Brain pericyte (primary cell): ENCODE results near the gene LDLRAD4.
"Not testable (repeated sequence)": the region's sequence is repeated elsewhere in the genome, so short reads cannot be mapped to it uniquely, and the experiment has no call there.

ENCODE experiments used
- DNase-seq: peaks from one replicate; pipeline ENCODE4 v3.0.0-alpha.2; 2012; ENCODE audit warnings: low read depth, low spot score

Gene LDLRAD4

DNA sequence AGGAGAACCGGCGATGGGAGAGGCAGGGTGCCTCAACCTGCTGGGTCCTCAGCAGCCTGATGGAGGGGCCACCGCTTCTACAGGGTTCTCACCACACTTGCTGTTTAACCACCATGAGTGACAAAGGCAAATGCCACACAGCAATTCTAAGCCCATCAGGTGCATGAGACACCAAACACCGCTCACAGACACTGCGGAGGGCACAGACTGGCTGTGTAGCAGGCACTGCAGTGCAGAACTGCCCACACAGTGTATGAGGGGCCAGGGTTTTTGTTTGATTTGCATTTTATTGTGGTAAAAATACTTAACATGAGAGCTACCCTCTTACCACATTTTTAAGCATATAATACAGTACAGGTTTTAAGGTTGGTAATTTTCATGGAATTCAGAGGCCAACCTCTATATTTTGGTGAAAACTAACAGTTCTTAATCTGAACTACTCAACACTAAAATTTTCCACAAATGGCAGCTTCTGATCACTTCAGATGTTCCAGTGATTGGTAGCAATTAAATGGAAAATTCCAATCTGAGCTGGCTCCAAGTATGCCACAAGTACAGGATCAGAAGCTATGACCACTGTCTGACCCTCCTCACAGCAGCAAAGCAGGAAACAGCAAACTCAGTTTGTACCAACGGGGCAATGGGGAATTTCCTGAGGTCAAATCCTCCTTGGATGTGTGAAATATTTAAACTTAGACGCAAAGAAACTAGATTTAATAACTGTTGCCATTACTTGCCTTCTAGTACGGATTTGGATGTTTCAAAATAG lies 440.1 kb downstream of the LDLRAD4 start:
- no peak for DNase-seq

DNA sequence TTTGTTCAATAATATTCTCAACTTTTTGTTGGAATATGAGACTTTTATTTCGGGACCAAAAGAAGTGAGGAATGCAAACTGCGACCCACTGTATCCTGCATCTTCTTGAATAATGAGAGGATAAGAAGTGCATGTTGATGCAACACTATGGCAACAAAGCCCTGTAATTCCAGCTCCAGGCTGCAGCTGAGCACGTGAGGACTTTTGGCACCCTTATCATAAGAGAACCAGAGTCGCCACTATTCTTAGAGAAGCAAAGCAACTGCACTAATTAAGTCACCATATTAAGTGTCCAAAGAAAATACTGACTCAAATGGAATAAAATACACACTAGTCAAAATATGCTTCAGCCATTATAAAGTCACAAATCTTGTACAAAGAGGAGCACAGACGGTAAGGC lies 441.9 kb downstream of the LDLRAD4 start:
- DNase-seq: no peak

DNA sequence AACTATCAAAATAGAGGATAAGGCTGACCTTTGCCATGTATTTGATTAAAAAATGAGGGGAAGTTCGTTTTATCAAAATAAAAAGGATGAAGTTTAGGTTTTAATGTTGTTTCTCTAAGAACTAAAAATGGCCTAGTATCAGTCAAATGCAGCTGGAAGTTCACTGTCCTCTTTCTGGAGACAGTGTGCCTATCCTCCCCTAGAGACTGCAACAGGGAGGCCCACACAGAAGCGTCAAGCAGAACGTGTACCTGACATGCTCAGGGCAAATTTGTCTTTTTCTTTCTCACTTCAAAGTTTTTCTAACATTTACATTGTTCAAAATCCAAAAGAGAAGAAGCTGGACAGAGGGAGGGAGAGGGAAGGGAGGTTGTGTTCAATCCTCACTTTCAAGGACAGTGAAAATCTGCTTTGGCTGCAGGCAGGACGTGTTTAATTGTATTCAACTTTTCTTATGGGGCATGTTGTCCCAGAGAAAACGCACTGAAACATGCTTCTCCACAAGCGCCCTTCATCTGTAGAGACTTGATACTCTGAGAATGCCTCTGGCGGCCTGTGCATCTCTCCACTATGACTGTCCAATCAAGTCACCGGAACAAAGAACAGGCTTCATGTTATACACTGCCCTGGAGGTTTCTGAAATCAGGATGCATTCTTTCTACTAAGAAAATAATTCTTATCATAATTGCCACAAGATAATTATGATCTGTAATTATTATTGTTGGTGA lies 442.7 kb downstream of the LDLRAD4 start:
- DNase-seq: no peak

DNA sequence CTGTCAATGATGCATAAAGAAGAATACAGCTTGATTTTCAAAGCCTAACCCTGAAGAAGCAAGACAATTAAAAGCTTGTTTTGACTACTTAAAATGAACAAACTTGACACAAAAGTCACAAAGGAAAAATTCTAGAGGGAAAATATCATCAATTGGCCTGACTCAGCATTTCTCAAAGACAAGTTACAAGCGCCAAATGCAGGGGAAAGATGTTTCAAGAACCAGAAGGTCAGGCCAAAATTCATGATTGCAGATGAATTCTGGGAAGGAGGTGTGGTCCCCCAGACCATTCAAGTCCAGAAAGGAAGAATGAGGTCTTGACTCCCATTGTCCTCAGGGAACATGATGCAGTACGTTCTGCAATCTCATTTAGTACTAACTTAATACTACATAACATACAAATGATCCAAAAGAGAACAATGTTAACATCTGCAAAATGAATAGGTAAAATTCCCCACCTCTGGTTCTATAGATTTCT lies 443.3 kb downstream of the LDLRAD4 start:
- DNase-seq: no peak

DNA sequence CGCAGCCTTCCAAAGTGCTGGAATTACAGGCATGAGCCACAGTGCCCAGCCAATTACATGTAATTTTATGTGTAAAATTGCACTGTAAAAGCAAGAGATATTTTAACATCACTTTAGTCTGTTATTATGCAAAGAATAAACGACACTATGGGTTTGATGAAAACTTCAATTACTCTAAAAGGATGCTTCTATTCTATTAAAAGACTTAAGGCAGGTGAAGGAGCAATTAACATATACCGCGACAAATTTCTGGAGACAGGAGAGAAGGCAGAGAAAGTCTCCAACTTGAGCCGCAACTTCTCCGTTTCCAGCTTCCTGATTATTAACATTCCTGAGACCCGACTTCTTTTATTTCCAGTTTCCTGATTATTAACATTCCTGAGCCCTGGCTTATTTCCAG lies 454.1 kb downstream of the LDLRAD4 start:
- no peak for DNase-seq

DNA sequence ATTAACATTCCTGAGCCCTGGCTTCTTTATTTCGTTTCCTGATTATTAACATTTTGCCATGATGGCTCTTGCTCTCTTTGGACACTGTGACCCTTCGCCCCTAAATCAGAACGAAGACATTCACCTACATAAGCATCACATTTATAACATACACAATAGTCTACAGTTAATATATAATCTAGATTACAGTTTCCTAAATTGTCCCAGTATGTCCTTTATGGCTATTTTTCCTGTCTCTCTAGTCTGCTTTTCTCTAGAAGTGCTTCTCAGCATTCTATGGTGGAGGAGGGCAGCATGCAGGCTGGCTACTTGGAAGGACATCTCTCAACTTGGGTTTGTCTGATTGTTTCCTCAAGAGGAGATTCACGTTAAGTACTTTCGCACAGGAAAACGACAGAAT lies 457.9 kb downstream of the LDLRAD4 start:
- DNase-seq: no peak

DNA sequence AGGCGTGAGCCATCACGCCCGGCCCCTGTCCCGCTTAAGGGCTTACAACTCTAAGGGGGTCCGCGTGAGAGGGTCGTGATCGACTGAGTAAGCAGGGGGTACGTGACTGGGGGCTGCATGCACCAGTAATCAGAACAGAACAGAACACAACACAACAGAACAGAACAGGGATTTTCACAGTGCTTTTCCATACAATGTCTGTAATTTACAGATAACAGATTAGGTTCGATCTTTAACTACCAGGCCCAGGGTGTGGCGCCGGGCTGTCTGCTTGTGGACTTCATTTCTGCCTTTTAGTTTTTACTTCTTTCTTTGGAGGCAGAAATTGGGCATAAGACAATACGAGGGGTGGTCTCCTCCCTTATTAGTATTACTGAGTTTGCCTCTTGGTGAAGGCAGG lies 458.8 kb downstream of the LDLRAD4 start:
- DNase-seq: not testable (repeated sequence)

DNA sequence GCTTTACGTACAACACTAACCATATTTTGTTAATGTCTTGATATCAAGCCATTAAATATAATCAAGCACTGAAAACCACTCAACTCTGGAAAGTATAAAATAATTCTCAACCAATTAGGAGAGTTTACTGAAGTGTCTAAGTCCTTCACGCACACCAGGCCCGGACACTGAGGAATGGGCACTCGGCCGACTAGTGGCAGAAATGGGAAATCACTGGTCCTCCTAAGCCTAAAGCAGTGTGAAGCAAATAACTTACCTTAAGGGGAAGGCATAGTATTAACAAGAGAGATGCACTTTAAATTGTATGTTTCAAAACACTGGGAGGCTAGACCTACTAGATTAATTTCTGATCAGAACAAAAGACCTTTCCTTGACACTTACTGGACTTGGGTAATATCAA lies 462.1 kb downstream of the LDLRAD4 start:
- no peak for DNase-seq

DNA sequence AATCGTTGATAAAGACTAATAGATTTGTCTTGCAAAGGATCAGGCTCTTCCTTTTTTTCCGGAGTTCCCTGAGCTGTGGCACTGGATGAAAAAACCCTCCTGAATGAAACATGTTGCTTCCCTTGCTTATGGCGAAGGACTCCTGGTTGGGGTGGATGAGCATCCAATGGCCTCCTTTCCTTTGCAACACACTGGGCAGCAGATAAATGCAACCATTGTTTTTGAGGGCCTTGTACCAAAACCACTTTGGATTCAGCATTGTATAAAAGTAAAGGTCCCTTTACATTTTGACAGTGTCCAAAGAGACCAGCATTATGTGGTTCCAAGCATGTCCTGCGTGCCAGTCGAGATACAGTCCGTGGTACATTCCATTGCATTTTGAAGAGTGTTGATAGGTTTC lies 463.1 kb downstream of the LDLRAD4 start:
- no peak for DNase-seq

DNA sequence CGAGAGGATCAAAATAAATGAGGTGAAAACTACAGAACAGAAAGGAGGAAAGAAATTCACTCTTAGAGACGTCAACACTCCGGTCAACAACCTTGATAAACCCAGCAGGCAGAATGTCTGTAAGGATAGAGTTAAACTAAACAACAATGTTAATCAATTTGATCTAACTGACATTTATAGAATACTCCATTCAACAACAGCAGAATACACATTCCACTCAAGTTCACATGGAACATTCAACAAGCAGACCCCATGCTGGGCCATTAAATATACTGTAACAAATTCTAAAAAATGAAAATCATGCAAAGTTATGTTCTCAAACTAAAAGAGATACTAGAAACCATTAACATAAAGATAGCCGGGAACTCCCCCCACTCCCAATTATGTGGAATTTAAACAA lies 466.0 kb downstream of the LDLRAD4 start:
- no peak for DNase-seq

DNA sequence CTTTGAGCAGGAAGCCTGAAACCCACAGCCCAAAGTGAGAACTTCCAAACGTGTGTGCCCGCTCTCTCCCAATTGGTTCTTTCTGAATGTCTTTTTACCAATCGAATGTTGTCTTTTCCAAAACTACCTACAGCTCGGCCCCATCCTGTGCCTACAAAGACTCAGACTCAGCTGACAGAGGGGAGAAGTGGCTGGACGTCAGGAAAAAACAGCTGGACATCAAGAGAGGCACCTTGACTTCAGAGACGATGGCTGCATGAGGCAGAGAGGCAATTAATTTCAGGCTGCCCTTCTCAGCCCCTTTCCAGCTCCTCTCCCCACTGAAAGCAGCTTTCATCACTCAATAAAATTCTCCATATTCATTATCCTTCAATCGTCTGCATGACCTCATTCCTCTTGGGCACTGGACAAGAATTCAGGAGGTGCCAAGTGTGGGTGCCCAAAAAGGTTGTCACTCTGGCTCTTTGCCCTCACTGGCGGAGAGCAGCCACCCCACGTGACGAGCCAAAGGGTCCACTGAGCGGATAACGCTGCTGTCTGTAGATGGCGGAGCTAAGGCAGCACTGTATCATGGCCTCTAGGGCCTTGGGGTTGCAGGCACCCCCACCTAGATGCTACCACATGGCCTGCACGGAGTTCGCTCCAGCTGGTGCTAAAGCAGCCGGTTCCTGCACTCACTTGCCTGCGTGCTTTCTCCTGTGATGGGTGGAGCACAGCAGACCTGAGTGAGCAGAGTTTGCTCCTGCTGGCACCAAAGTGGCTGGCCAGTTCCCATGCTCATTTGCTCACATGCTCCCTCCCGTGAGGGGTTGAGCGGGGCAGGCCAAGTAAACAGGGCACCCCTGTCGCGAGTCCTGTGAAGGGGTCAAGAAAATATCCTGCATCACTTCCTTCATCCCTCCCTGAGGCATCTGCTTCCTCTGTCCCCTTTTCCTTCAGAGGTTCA lies 469.9 kb downstream of the LDLRAD4 start:
- no peak for DNase-seq

DNA sequence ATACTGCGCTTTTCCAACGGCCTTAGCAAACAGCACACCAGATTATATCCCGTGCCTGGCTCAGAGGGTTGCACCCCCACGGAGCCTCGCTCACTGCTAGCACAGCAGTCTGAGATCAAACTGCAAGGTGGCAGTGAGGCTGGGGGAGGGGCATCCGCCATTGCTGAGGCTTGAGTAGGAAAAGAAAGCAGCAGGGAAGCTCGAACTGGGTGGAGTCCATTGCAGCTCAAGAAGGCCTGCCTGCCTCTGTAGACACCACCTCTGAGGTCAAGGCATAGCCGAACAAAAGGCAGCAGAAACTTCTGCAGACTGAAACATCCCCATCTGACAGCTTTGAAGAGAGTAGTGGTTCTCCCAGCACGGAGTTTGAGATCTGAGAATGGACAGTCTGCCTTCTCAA lies 471.5 kb downstream of the LDLRAD4 start:
- DNase-seq: not testable (repeated sequence)

DNA sequence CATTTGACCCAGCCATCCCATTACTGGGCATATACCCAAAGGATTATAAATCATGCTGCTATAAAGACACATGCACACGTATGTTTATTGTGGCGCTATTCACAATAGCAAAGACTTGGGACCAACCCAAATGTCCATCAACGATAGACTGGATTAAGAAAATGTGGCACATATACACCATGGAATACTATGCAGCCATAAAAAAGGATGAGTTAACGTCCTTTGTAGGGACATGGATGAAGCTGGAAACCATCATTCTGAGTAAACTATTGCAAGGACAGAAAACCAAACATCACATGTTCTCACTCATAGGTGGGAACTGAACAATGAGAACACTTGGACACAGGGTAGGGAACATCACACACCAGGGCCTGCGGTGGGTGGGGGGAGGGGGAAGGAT lies 476.8 kb downstream of the LDLRAD4 start:
- not testable (repeated sequence) for DNase-seq

DNA sequence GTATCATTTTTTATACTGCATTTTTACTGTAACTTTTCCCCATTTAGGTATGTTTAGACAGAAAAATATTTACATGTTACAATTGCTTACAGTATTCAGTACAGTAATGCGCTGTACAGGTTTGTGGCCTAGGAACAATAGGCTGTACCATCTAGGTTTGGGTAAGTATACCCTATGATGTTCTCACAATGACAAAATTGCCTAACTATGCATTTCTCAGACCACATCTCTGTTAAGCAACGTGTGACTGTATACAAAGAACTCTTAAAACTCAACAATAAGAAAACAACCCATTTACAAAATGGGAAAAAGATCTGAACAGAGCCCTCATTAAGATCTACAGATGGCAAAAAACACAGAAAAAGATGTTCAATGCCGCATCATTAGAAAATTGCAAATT lies 478.4 kb downstream of the LDLRAD4 start:
- DNase-seq: no peak

DNA sequence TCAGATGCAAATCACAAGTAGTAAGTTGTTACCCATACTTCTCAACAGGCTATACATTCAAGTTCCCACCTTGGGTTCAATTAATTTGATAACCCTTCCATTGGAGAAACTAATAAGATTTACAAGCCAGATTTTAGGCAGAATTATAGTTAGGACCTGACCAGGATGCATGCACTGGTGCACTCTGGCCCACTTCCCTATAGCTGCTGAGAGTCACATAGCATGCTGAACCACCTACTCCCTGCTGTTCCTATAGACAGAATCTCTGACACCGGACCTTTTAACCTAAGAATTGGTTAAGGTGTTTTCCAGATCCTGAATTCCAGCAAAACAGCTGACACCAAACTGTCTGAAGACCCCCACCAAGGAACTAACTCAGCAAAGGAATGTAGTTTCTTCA lies 481.6 kb downstream of the LDLRAD4 start:
- DNase-seq: no peak
